Breast epithelium (tissue), 4 donors: ENCODE data around the gene DPP7. TPM values are rescaled to one million over a fixed set of nuclear protein-coding genes. Genes with fewer than 3 reads are reported as not detected.
"Not testable (repeated sequence)": the region's sequence is repeated elsewhere in the genome, so short reads cannot be mapped to it uniquely, and the experiment has no call there.

Experiments
- DNase-seq, 2 donors: peaks; one replicate each; pipeline ENCODE4 v3.0.0-alpha.2; 2019; ENCODE audit warnings: low spot score in 2 of 2
- H3K27ac ChIP-seq, 2 donors: fragments of 200-600 bp; sonication (generic) in 1 of 2; one replicate each; pipeline ENCODE4 v1.5.1; 2016 to 2019; ENCODE audit warnings: mild to moderate bottlenecking in 1 of 2
- H3K27me3 ChIP-seq, 2 donors: fragments of 200-600 bp; sonication (generic) in 1 of 2; one replicate each; pipeline versions ENCODE4 v1.5.1 to v1.6.0; 2017 to 2019; ENCODE audit warnings: control low read depth in 1 of 2, mild to moderate bottlenecking in 1 of 2
- H3K36me3 ChIP-seq: fragments of 200-600 bp; one replicate; pipeline ENCODE4 v1.5.1; 2019
- H3K4me1 ChIP-seq, 2 donors: fragments of 200-600 bp; sonication (generic); one replicate each; pipeline ENCODE4 v1.5.1; 2016 to 2019; ENCODE audit warnings: control low read depth in 1 of 2
- H3K4me3 ChIP-seq, 3 donors: fragments of 200-600 bp; sonication (generic); 1 replicate in 2 of 3; 2 replicates in 1 of 3; pipeline ENCODE4 v1.5.1; 2016 to 2019; ENCODE audit warnings: mild to moderate bottlenecking in 3 of 3, moderate library complexity in 2 of 3
- H3K9me3 ChIP-seq, 2 donors: fragments of 200-600 bp; sonication (generic) in 1 of 2; one replicate each; pipeline ENCODE4 v1.5.1; 2016 to 2019; ENCODE audit warnings: control low read depth in 1 of 2
- CTCF ChIP-seq, 3 donors: fragments of 450-650 bp; IDR thresholded peaks; one replicate each; pipeline ENCODE4 v1.5.1; 2016 to 2017; ENCODE audit warnings: antibody characterized with exemption in 3 of 3, mild to moderate bottlenecking in 3 of 3, moderate library complexity in 3 of 3
- POLR2A ChIP-seq: fragments of 450-650 bp; IDR thresholded peaks from one replicate; pipeline ENCODE4 v1.6.1; 2016; ENCODE audit warnings: antibody characterized with exemption, mild to moderate bottlenecking, moderate library complexity
- POLR2AphosphoS5 ChIP-seq, 3 donors: sonication (generic); formaldehyde crosslinking; IDR thresholded peaks; one replicate each; pipeline ENCODE4 v1.6.1; 2017; ENCODE audit warnings: antibody characterized with exemption in 3 of 3
- intact Hi-C: fragments of 100-400 bp; cut with DNase I; formaldehyde crosslinking; loops from one replicate; pipeline ENCODE4 v1.15.1; 2023; ENCODE audit warnings: low total_unique reads
- total RNA-seq, 3 donors: library from RNA; depleted of rRNA; stranded (reverse); fragments of >200 nt; gene quantifications; one replicate each; pipeline ENCODE4 v1.1.0, GENCODE V29; 2016

Gene DPP7
- total RNA-seq, 3 donors from 2014 or later: 115 to 137 (median 132) TPM

DNA sequence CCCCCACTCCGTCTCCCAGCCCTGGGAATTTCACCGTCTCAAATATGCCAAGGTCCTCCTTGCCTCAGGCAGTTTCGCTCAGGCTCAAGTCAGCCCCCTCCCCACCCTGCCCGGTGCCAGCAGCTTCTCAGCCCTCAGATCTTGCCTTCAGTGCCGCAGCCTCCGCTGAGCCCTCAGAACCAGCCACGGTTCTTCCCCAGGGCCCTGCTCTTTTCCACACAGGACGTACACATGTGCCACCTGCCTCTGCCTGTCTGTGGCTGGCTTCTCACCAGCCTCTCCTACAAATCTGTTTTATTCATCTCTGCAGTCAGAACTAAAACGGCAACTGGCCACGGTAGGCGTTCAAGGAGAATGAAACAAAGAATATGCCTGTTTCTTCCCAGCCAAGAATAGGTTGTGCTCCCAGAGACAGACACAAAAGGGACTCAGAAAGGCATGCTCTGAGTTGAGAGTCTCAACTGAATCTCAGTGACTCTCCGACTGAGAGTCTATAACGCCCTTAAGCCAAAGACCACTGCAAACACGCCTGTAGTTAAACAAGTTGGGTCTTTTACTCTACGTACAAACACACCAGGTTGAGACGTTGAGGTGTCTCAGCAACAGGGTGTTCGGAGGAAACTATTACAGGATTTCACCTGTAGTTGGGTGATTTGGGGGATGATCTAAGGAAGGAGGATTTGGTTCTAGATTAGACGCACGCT is 13.8 kb upstream of the DPP7 start:
- intact Hi-C loops: no loop called here
- Histone ChIP-seq H3K9me3 (peaks cover 0 to 11% of the 10 kb centered on the region in 2 donors), H3K27me3 (no peaks in the 10 kb centered on the region), H3K27ac (peak overlapping the region; percentile 8 to 75), H3K36me3 (no peaks in the 10 kb centered on the region), H3K4me1 (peaks cover 0 to 13% of the 10 kb centered on the region in 2 donors), H3K4me3 (peak overlapping the region in 2 of 3 donors; percentile 80 to 82)
- DNase-seq: no peak
- TF ChIP-seq POLR2AphosphoS5 (IDR thresholded peaks at IDR 0.05) (no peak), POLR2A (no peak)

- peak overlapping the region; percentile 75 to 82 for H3K27ac ChIP-seq
- DNase-seq: no peak
- no peaks in the 10 kb centered on the region for H3K36me3 ChIP-seq
- H3K4me3 ChIP-seq: peak overlapping the region in 2 of 3 donors; percentile 28 to 82
- peaks cover 0 to 11% of the 10 kb centered on the region in 2 donors for H3K9me3 ChIP-seq
- H3K27me3 ChIP-seq: no peaks in the 10 kb centered on the region
- intact Hi-C loops: no loop called here
- TF ChIP-seq POLR2A (no peak), CTCF (IDR thresholded peaks at IDR 0.05) (no peak), POLR2AphosphoS5 (IDR thresholded peaks at IDR 0.05) (no peak)
- peaks cover 0 to 13% of the 10 kb centered on the region in 2 donors for H3K4me1 ChIP-seq
Measured at GRCh38 chr9:137127301-137128157, 13.0 kb upstream of the DPP7 start.

DNA sequence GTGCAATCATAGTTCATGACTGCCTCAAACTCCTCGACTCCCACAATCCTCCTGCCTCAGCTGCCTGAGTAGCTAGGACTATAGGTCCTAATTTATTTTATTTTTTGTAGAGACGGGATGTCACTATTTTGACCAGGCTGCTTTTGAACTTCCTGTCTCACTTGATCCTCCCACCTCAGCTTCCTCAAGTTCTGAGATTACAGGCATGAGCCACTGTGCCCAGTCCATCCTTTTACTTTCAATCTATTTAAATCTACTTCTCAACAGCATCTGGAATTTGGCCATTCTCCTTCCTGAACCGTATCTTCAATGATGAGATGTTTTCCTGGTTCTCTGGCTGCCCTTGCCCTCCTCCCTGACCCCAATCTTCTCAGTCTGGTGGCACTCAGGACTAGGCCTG is 12.3 kb upstream of the DPP7 start:
- peaks cover 0 to 13% of the 10 kb centered on the region in 2 donors for H3K4me1 ChIP-seq
- H3K4me3 ChIP-seq: peak overlapping the region in 2 of 3 donors; percentile 28 to 82
- H3K36me3 ChIP-seq: no peaks in the 10 kb centered on the region
- H3K27ac ChIP-seq: peak overlapping the region; percentile 75 to 82
- intact Hi-C loops: no loop called here
- TF ChIP-seq CTCF (IDR thresholded peaks at IDR 0.05) (no peak), POLR2A (no peak), POLR2AphosphoS5 (IDR thresholded peaks at IDR 0.05) (no peak)
- H3K27me3 ChIP-seq: no peaks in the 10 kb centered on the region
- no peak for DNase-seq
- H3K9me3 ChIP-seq: peaks cover 0 to 11% of the 10 kb centered on the region in 2 donors

GRCh38 chr9:137123952-137124462 is 9.5 kb upstream of the DPP7 start:
- intact Hi-C loops, H3K27me3 ChIP-seq, H3K36me3 ChIP-seq: not testable (repeated sequence)

DNA sequence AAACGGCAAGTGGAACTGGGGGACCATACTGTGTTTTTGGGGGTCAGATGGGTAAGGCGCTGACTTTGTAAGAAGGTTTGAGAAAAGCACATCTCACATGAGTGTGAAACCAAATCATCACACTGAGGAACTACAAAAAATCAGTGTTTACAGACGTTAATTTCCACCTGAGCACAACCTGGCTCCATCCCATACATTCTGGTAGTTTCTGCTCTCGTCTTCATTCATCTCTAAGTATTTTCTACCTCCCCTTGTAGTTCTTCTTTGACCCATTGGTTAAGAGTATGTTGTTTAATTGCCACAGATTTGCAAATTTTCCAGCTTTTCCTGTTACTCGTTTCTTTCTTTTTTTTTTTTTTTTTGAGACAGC is 8.9 kb upstream of the DPP7 start:
- Histone ChIP-seq H3K27me3 (no peaks in the 10 kb centered on the region), H3K9me3 (no peaks in the 10 kb centered on the region), H3K4me3 (no peak overlapping the region), H3K27ac (no peak overlapping the region), H3K4me1 (peaks cover 0 to 8% of the 10 kb centered on the region in 2 donors), H3K36me3 (no peaks in the 10 kb centered on the region)
- intact Hi-C loops: no loop called here
- TF ChIP-seq POLR2A (no peak), CTCF (IDR thresholded peaks at IDR 0.05) (no peak), POLR2AphosphoS5 (IDR thresholded peaks at IDR 0.05) (no peak)
- no peak for DNase-seq

More at GRCh38 chr9:137123952-137124462, 9.5 kb upstream of the DPP7 start:
- H3K4me1 ChIP-seq: peaks cover 0 to 13% of the 10 kb centered on the region in 2 donors
- not testable (repeated sequence) for H3K9me3 ChIP-seq, H3K27ac ChIP-seq, DNase-seq, H3K4me3 ChIP-seq

DNA sequence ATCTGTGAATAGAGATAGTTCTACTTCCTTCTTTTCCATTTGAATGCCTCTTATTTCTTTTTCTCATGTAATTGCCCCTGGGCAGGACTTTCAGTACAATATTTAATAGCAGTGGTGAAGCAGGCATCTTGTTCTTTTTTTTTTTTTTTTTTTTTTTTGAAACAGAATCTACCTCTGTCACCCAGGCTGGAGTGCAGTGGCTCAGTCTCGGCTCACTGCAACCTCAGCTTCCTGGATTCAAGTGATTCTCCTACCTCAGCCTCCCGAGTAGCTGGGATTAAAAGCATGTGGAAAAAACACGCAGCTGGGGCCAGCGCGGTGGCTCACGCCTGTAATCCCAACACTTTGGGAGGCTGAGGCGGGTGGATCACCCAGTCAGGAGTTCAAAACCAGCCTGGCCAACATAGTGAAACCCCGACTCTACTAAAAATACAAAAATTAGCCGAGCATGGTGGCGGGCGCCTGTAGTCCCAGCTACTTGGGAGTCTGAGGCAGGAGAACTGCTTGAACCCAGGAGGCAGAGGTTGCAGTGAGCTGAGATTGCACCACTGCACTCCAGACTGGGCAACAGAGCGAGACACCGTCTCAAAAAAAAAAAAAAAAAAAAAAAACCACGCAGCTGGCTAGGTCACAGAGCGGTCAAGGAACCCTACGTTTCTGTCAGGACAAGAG is 8.4 kb upstream of the DPP7 start:
- H3K4me3 ChIP-seq, H3K27ac ChIP-seq, H3K27me3 ChIP-seq, H3K9me3 ChIP-seq, H3K36me3 ChIP-seq, DNase-seq, H3K4me1 ChIP-seq, intact Hi-C loops: not testable (repeated sequence)

- H3K36me3 ChIP-seq, H3K4me3 ChIP-seq, DNase-seq, H3K27me3 ChIP-seq, intact Hi-C loops, H3K9me3 ChIP-seq, H3K27ac ChIP-seq, H3K4me1 ChIP-seq: not testable (repeated sequence)
Measured at GRCh38 chr9:137121927-137122795, 7.6 kb upstream of the DPP7 start.

GRCh38 chr9:137118092-137118603 is 3.6 kb upstream of the DPP7 start:
- intact Hi-C loops: loop anchor here (10.0 kb wide), 1 partner anchor 117 kb away; the partner anchor contains the start of gene SLC34A3
- DNase-seq, H3K9me3 ChIP-seq: not testable (repeated sequence)

More at GRCh38 chr9:137118092-137118603, 3.6 kb upstream of the DPP7 start:
- H3K4me3 ChIP-seq, H3K4me1 ChIP-seq, H3K27me3 ChIP-seq, H3K27ac ChIP-seq, H3K36me3 ChIP-seq: not testable (repeated sequence)
